GM18951 (cell line): ENCODE results near the gene CDH13.

ENCODE experiments used
- POLR2A ChIP-seq: IDR thresholded peaks from 4 replicates; pipeline ENCODE4 v1.6.1; 2011; ENCODE audit warnings: mild to moderate bottlenecking; ENCODE audit not compliant: insufficient read length, insufficient read depth; ENCODE audit errors: extremely low read depth
- in situ Hi-C: fragments of 300-500 bp; cut with MboI; formaldehyde crosslinking; loops from one replicate; pipeline ENCODE4 v1.12.0; 2022; ENCODE audit warnings: low sequenced_read_pairs, mixed read lengths, inconsistent platforms; ENCODE audit not compliant: unreplicated experiment

The CDH13 gene

DNA sequence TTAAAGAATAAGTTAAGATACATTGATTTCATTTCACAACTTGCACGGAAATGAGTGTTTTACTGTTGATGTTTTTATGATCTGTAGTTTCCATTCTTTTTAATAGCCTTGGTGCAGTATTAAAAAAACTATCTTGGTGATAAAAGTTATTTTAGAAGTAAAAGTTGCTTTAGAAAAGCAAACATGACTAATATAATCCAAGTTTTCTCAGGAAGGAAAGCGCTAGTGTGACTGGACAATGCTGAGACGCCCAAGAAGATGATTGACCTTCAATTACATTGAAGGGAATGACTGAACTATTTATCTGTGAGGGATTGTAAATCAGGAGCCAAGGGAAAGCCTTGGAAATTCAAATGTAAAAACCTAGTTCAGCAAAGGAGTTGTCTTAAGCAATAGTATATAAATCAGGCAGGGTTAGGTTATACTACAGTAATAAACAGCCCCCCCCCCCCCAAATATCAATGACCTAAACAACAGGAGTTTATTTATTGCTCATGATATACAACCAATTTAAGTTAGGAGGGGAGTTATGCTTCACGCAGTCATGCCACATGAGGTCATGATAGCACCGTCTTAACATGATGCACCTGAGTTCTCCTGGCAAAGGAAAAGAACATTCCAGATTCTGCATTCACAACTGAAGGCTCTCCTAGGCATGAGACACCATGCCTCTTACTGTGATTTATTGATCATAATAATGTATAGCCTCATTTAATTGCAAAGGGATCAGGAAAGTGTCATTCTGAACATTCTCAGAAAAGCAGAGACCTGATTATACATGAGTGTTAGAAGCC lies 443.8 kb downstream of the CDH13 start:
- in situ Hi-C loops, result no loop called here
- no peak for TF ChIP-seq POLR2A

DNA sequence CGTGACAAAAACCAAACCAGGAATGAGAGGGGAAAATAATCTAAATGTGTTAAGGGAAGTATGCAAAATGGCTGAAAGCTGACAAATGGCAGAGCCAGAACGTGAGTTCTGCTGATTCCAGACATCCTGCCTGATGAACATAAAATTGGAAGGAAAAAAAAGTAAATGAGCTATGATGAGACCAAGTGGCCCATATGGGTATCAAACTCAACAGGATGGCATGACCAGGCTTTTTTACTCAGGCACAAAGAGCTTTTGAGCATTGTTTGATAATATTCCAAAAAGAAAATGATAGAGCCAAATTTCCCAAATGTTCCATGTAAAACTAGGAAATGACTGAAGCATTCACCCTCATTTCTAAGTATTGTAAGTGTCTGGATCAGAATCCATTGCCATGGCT lies 449.2 kb downstream of the CDH13 start:
- in situ Hi-C loops, result no loop called here
- TF ChIP-seq POLR2A, result no peak

DNA sequence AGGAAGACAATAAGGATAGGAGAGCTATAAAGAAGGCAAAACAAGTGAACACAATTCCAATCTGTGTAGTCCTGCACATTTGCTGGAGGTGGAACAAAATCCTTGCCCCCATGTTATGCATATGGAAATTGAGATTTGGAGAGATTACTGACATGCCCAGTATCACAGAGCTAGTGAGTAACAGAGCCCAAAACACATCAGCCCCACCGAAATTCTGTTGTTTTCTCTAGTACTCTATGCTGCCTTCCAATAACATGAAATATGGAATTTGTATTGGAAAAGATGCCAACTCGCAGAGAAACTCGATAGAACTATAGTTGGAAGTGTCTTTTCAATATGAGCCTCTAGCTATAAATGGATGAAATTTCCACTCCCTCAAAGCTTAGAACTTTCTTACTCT lies 456.6 kb downstream of the CDH13 start:
- in situ Hi-C loops, result no loop called here
- no peak for TF ChIP-seq POLR2A

DNA sequence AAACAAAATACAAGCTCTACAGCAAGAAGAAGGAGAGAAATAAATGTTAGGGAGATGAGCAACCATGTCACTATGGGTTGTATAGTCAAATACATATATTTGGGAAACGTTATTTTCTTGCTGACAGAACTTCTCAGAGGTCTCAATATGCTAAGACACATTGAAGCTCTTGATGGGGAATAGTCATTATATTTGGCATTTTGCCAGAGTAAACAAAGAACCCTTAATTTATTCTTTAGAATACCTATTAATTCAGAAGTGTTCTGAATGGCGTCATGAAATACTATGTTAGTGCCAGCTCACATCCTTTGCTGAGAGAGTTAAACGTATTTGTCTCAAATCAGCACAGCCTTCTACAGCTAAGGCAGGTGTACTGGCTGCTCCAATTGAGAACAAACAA lies 458.9 kb downstream of the CDH13 start:
- in situ Hi-C loops, result no loop called here
- no peak for TF ChIP-seq POLR2A

DNA sequence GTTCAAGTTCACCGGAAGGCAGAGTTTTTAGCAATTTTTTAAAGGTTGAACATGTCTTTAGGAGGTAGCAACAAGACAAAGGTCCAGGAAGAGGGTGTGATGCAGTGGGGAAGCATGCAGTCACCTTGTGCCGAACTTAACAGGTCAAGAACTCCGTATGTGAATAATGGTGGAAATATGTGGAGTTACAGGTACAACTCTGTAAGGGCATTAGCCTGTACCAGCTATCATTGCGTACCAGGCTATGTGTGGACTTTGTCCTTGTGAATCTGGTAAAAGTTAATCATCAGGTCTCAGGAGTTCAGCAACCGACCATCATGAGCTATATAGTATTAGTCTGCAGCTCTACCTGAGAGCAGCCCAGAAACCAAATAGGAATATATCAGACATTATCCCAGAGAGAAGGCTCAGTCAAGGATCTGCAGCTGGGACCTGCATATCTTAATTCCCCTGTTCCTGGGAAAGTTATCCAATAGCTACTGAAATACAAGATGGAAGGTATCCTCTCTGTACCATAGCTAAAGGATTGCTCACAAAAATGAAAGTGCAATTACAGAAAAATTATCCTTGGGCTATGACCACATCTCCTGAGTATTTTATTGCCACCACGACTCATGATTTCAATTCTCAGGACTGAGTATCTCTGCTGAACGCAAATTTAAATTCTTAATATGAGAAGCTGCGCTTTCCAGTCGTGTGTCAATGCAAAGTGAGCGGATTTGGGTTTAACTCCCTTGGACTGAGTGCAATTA lies 469.3 kb downstream of the CDH13 start:
- in situ Hi-C loops, result no loop called here
- no peak for TF ChIP-seq POLR2A

DNA sequence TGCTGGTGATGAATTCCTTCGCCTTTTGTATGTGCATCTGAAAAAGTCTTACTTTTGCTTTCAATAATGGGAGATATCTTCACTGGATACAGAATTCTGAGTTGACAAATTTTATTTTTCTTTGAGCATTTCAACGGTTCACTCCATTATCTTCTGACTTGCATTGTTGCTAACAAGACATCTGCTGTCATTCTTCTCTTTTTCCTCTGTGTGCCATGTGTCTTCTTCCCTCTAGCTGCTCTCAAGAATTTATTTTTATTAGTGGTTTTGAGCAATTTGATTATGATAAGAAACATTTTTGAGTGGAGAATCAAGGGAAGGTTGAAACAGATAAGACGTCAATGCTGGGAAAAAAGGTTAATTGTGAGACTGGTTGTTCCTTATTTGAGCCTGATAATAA lies 471.8 kb downstream of the CDH13 start:
- in situ Hi-C loops, result no loop called here
- no peak for TF ChIP-seq POLR2A

DNA sequence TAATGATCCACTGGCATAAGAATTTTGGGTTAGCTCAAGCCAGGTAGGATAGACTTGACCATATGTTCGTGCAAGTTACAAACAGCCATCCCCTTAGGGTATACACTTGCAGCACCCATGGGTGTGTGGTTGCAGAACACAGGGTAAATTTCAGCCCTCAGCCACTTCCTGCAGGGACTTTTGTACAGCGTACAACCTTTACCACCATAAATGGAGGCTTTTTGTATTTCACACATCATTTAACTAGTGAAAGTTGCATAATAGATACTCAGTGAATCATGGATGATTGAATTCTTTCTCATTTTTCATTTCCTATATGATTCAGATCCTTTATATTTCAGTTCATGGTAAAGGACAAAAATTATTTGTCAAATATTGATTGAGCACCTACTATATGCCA lies 473.9 kb downstream of the CDH13 start:
- in situ Hi-C loops, result no loop called here
- no peak for TF ChIP-seq POLR2A

DNA sequence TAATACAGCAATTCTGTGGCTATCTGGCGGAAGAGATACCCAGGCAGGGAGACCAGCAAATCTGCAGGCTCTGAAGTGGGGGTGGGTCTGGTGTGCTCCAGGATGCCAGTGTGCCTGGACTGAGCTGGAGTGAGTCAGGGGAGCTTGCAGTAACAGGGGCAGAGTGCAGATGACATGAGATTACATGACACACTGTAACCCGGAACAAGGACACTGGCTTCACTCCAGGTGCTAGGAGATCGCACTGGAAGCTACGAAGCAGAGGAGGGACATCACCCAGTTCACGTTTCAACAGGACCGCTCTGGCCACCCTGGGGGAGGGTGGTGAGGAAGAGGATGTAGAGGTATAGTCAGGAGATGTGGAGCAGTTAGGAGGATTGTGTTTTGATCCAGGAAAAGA lies 475.6 kb downstream of the CDH13 start:
- in situ Hi-C loops, result no loop called here
- TF ChIP-seq POLR2A, result no peak

DNA sequence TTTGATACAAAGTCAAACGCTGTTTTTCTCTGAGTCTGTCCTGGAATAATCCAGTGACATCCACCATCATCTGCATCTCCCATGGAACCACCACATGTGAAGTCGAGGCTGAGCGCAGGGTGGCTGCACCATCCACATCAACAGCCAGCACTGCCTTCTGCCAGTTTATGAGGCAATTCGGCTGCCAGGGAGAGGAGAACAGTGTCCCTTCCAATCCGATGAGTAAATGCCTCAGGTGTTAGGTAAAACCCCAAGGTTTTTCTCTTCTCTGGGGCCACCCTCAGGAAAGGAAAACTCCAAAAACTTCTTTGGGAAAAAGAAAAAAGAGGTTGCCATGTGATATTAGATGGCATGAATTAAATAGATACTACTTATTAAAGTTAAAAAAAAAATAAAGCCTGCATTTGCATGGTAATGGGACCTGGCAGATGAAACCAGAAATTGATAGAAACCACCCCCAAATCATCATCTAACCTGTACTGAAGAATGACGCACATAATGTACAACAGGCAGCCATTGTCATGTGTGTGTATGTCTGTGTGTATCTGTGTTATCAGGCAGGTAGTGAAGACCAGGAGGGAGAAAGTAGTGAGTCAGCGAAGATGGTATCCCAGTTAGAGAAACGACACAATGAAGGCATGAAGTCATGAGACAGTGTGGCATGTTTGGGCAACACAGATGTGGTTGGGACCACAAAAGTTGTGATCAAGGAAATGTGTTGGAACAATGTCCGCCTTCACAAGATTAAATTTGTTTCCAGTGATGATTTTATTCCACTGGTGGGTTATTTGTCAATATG lies 478.7 kb downstream of the CDH13 start:
- in situ Hi-C loops, result no loop called here
- no peak for TF ChIP-seq POLR2A

DNA sequence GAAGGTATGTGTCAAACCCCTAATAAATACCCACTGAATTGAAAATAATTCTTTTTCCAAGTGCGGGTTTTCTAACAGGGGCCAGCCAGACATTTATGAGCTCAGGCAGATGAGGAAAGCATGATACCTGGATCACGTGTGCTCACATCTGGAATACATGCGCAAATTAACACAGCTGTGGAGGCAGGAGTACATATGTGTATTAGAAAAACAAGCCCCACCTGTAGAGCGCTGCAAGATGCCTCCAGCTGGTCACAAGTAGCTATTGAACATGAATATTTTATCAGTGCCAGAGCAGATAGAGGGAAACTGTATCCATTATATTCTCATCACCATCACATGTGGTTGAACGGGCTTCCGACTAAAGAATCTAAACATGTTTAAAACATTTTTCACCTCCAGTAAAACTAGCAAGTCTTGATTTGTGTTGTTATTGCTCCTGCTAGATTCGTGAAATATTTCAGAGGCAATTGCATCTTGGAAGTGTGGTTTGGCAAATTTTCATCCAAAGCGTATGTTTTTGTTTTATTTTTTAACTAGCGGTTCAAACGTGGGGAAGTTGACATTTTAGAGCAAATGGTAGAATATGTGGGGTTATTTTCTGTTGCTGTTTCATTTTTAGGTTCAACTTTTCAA lies 482.8 kb downstream of the CDH13 start:
- in situ Hi-C loops, result no loop called here
- no peak for TF ChIP-seq POLR2A

DNA sequence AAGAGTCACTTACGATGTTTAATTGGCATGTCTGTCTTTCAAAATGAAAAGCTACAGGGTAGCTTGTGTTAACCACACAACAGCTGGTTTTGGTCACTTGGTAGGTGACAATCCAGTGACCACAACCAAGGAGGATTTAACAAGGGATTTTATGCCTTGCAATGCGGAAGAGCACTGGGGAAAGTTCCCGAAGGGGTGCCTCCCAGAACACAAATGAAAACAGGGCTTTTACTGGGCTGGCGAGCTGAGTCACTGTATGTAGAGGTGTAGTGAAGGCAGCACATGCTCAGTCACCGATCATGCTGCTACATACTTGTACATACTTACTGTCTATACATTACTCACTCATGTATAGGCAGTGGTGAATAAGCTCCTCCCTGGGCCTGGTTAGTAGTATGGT lies 483.5 kb downstream of the CDH13 start:
- in situ Hi-C loops, result no loop called here
- no peak for TF ChIP-seq POLR2A

DNA sequence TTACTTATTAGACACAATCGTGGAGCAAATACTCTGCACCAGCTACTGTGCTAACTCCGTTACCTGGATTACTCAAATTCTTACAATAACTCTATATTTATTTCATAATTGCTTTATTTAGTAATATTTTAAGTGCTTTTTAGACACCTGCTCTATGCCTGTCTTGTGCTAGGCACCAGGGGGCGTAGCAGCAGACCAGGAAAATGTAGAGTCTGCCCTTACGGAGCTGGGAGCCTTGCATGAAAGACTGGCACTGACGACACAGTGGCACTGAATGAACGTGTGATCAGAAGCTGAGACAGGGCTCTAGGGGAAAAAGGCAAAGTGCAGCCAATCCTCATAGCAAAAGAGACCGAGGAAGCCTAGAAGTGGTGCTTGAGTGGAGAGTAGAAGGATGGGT lies 486.5 kb downstream of the CDH13 start:
- no peak for TF ChIP-seq POLR2A
- in situ Hi-C loops, result no loop called here

DNA sequence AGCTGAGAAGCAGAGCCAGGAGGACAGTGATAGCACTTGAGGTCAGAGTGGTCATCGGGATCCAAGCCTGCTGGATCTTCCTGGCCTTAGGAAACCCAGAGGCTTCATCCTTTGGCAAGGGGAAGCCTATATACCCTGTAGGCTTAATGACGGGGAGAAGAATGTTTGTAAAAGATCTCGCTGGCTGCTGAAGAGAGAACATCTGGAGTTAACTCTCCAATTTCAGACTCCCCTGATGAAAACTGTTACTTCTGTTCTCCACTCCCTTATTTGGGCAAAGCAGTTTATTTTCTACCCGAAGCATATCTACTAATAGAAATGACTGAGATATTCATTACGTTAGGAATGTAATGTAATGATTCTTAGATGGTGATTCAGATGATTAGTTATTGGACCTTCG lies 487.0 kb downstream of the CDH13 start:
- no peak for TF ChIP-seq POLR2A
- in situ Hi-C loops, result no loop called here

DNA sequence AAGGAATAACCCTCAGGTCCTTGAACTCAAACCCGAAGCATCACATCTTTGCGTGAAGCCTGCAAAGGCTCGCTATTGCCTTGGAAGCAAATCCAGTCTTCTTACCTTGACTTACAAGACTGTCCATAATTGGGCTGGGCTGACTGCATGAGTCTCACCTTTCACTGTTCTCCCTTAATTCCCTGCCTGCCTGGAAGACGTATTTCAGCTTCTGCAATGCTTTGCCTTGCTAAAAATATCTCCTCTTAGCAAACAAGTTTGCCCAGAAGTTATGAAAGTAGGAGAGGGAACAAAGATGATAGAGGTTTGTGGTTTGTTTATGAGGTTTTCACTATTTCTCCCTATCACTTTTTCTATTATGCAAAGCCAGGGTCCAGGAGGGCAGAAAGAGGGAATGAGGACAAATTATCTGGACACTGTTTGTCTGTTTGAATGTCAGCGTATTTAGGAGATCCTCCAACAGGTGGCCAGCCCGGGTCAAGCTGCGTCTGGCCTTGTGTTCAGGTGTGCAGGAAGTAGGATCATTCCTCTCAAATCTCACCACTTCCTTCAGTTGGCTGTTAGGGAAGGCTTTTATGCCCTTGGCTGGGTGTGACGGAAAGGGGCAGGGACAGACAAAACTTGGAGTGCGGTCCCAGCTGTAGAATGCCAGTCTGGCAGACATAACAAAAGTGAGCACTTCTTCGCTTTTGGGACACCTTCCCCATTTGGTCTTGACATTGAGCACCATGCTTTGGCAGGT lies 488.9 kb downstream of the CDH13 start:
- no peak for TF ChIP-seq POLR2A
- in situ Hi-C loops, result no loop called here
